22Rv1 (cell line): Measurements from ENCODE around the gene ANTXR1.
"Not testable (repeated sequence)": the region's sequence is repeated elsewhere in the genome, so short reads cannot be mapped to it uniquely, and the experiment has no call there.

Source experiments
- H3K27ac ChIP-seq: fragments of 450-650 bp; 2 replicates; pipeline ENCODE4 v1.5.1; 2017
- ZFX ChIP-seq: fragments of 450-650 bp; IDR thresholded peaks from 2 replicates; pipeline ENCODE4 v1.6.1; 2017; ENCODE audit warnings: antibody characterized with exemption, borderline replicate concordance
- TF ChIP-seq, protein P1 (sequence below): fragments of 450-650 bp; IDR thresholded peaks from 2 replicates; pipeline ENCODE4 v1.5.1; 2017; ENCODE audit warnings: mild to moderate bottlenecking

ANTXR1 gene

DNA sequence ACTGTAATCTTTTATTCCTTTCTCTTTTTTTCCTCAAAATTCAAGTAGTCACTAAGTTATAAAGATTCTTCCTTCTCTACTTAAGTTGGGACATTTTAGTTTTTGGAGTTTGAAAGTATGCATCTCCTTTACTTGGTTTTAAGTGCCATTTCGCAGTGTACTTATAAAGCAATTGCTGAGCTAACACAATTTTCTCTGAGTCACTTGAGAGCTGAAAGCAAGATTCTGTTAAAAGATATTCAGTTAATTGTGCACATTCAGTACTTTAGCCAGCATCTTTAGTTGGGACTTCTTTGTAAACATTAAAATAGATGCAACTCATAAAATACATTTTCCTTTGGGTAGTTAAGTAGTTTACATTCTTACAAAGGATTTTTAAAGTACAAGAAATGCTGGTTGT, 238.0 kb downstream of the ANTXR1 start:
- no peak overlapping the region for H3K27ac ChIP-seq
- TF ChIP-seq, protein P1, sequence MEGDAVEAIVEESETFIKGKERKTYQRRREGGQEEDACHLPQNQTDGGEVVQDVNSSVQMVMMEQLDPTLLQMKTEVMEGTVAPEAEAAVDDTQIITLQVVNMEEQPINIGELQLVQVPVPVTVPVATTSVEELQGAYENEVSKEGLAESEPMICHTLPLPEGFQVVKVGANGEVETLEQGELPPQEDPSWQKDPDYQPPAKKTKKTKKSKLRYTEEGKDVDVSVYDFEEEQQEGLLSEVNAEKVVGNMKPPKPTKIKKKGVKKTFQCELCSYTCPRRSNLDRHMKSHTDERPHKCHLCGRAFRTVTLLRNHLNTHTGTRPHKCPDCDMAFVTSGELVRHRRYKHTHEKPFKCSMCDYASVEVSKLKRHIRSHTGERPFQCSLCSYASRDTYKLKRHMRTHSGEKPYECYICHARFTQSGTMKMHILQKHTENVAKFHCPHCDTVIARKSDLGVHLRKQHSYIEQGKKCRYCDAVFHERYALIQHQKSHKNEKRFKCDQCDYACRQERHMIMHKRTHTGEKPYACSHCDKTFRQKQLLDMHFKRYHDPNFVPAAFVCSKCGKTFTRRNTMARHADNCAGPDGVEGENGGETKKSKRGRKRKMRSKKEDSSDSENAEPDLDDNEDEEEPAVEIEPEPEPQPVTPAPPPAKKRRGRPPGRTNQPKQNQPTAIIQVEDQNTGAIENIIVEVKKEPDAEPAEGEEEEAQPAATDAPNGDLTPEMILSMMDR: no peak
- no peak for TF ChIP-seq ZFX

DNA sequence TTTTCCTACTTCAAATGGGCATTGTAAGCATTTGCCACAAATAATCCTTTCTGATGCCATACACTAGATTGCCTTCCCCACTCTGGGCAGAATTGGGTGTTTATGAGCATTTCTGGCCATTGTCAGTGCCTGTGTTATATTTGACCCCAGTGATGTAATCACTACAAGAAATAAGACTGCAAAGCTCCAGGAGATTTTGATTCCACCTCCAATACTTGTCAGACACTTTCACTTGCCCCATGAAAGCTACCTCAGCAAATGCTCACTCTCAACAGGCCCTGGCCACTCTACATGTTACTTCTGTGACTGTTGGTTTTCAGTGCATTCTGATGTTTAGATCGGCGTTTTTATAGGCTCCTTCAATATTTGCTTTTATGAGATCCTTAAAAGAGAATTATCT, 239.0 kb downstream of the ANTXR1 start:
- no peak for TF ChIP-seq ZFX
- TF ChIP-seq, protein P1: no peak
- no peak overlapping the region for H3K27ac ChIP-seq

DNA sequence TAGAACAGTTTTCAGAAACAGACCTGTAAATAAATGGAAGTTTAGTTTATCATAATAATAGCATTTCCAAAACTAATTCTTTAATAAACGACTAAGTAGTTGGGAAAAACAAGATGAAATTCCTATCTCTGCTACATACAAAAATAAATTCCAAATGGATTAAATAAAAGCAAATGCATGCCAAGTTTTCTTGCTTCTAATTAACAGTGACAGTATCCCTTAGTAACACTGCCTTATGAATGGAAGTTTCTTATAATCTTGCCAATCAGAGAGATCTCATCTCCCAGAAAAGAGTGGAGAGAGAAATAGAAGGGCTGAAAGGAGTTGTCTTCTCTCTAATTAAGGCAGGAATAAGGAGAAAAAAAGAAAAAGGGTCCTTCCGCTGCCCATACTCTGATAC, 240.1 kb downstream of the ANTXR1 start:
- TF ChIP-seq, protein P1: no peak
- no peak for TF ChIP-seq ZFX
- H3K27ac ChIP-seq: no peak overlapping the region

DNA sequence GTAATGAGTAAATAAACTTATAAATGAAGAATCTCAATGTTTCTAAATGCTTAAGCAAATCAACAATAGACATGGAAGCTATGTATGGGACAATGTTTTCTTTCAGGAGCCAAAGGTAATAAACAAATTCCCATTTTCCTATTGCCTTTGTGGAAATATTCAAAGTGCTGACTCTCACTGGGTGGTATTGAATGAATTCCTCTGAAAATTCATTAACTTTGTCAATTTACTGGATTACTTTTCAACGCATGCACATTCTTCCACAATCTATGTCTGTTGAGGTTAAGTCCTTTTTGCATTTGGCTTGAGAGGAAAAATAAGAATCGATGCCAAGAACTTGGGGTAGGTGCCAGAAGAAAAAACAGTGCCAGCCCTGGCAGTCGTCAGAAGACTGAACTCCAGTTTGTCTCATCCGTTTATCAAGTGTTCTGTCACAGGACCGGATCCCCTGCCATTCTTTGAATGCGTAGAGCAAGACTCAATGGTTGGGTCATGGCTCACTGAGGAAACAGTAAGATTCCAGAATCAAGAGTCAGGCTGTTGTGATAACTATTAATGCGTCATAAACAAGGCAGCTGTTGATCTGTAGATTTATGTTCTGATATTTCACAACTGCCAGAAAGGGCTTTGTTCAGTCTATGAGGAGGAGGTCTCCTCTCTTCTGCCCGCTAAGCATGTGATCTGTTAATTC, 240.8 kb downstream of the ANTXR1 start:
- TF ChIP-seq ZFX: no peak
- TF ChIP-seq, protein P1: no peak
- H3K27ac ChIP-seq: no peak overlapping the region

DNA sequence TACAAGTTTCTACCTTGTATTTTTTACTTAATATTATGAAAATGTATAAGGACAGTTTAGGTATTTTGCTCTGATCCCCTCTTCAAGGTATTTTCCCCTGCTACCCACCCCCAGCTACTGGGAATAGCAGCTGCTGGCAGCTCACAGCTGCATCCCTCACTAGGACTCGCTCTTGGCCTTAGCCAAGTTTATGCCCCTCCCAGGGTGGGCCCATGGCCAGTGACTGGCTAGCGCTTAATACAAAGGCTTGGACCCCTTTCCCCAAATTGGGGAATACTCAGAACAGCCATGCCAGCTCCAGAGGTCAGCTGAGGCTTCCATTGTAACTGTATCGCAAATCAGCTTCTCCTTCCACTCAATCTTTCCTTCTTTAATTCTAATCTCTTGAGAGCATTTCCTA, 242.8 kb downstream of the ANTXR1 start:
- TF ChIP-seq, protein P1: no peak
- H3K27ac ChIP-seq: no peak overlapping the region

GRCh38 chr2:69259994-69260591, 247.1 kb downstream of the ANTXR1 start:
- not testable (repeated sequence) for H3K27ac ChIP-seq

- H3K27ac ChIP-seq: no peak overlapping the region
- TF ChIP-seq, protein P1: no peak
- TF ChIP-seq ZFX: no peak
These were observed 247.7 kb downstream of the ANTXR1 start for GRCh38 chr2:69260666-69261065.

DNA sequence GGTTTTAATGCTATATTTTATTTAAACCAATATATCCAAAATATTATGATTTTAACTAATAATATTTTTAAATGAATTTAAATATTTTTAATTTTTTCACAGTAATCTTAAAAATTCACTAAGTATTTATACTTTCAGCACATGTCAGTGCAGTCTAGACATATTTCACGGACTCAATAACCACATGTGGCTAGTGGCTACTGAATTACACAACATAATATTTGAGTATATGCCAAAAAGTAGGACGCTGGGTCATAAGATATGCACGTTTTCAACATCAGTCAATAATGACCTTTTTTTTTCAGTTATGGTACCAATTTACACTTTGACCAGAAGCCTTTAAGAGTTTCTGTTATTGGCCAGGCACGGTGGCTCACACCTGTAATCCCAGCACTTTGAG, 256.4 kb downstream of the ANTXR1 start:
- H3K27ac ChIP-seq: no peak overlapping the region
- TF ChIP-seq ZFX: no peak
- TF ChIP-seq, protein P1: no peak
